Panc1 (cell line): Measurements from ENCODE around the gene HPCAL1. TPM values are rescaled to one million over a fixed set of nuclear protein-coding genes. Genes with fewer than 3 reads are reported as not detected.

ENCODE experiments used
- ATAC-seq: fragments of 200-7000 bp; cut with Tn5 transposase; 2 replicates; pipeline ENCODE4 v1.9.1; 2020; ENCODE audit warnings: mild to moderate bottlenecking, moderate library complexity
- BruUV-seq: library from RNA; stranded (reverse); fragments of 400-500 nt; replicated peaks from 2 replicates; lab custom pipeline; 2021; lab: Mats Ljungman, UMichigan
- CTCF ChIA-PET: fragments of 300-600 bp; sonication (Branson Sonifier 250); formaldehyde crosslinking; loops from one replicate; lab custom pipeline; 2022; ENCODE audit warnings: antibody characterized with exemption; lab: Charles Lee
- POLR2A ChIA-PET: fragments of 300-600 bp; sonication (Branson Sonifier 250); formaldehyde crosslinking; loops from one replicate; lab custom pipeline; 2022; ENCODE audit warnings: antibody characterized with exemption; lab: Charles Lee
- DNase-seq: peaks from one replicate; pipeline ENCODE4 v3.0.0-alpha.2; 2010; ENCODE audit warnings: low read depth, low spot score
- H3K27ac ChIP-seq: 2 replicates; pipeline ENCODE4 v1.5.1; 2011; ENCODE audit warnings: mild to moderate bottlenecking, low read length, inconsistent platforms
- H3K27me3 ChIP-seq: fragments of 200-500 bp; sonication (Bioruptor generic); 2 replicates; pipeline ENCODE4 v1.6.0; 2014; ENCODE audit warnings: low read length, inconsistent platforms; ENCODE audit not compliant: control insufficient read depth, insufficient read depth
- H3K36me3 ChIP-seq: fragments of 200-500 bp; sonication (Bioruptor generic); 2 replicates; pipeline ENCODE4 v1.5.1; 2014; ENCODE audit warnings: inconsistent platforms, mild to moderate bottlenecking, low read length, moderate library complexity; ENCODE audit not compliant: control insufficient read depth, insufficient read depth
- H3K4me1 ChIP-seq: 2 replicates; pipeline ENCODE4 v1.5.1; 2011; ENCODE audit warnings: inconsistent platforms, mild to moderate bottlenecking, low read length, moderate library complexity; ENCODE audit not compliant: control insufficient read depth, insufficient read depth
- H3K4me3 ChIP-seq, 2 experiments: 2 replicates each; pipeline ENCODE4 v1.5.1; 2011 to 2012; ENCODE audit warnings: low read depth in 2 of 2, low read length in 2 of 2, mild to moderate bottlenecking in 2 of 2, inconsistent platforms in 1 of 2, moderate library complexity in 1 of 2
- H3K9me3 ChIP-seq: fragments of 200-500 bp; sonication (Bioruptor generic); 2 replicates; pipeline ENCODE4 v1.5.1; 2014; ENCODE audit warnings: low read depth, mild to moderate bottlenecking, inconsistent platforms, low read length, moderate library complexity; ENCODE audit not compliant: control insufficient read depth, insufficient read depth
- CTCF ChIP-seq: fragments of 450-650 bp; IDR thresholded peaks from 2 replicates; pipeline ENCODE4 v1.5.1; 2017; ENCODE audit warnings: mild to moderate bottlenecking
- POLR2AphosphoS5 ChIP-seq: IDR thresholded peaks from 2 replicates; pipeline ENCODE4 v1.6.1; 2012; ENCODE audit warnings: mild to moderate bottlenecking, low read depth, low read length, moderate library complexity
- REST ChIP-seq, 2 experiments: IDR thresholded peaks; 2 replicates each; pipeline ENCODE4 v1.6.1; 2011 to 2012; ENCODE audit warnings: low read depth in 2 of 2, control low read depth in 1 of 2, low read length in 1 of 2, mild to moderate bottlenecking in 1 of 2, moderate library complexity in 1 of 2; ENCODE audit not compliant: insufficient read depth in 1 of 2
- SIN3A ChIP-seq: IDR thresholded peaks from 2 replicates; pipeline ENCODE4 v1.6.1; 2012; ENCODE audit warnings: low read depth, mild to moderate bottlenecking, low read length, moderate library complexity, borderline replicate concordance; ENCODE audit not compliant: insufficient read depth
- TCF7L2 ChIP-seq: IDR thresholded peaks from 2 replicates; pipeline ENCODE4 v1.6.1; 2011; ENCODE audit warnings: mild to moderate bottlenecking, low read depth, low read length, inconsistent platforms
- in situ Hi-C: cut with HindIII; loops from 2 replicates; pipeline ENCODE4 v1.10.0; 2016; ENCODE audit warnings: low sequenced_read_pairs, low pct_unique_long_range_greater_than_20kb
- intact Hi-C: fragments of 100-400 bp; cut with micrococcal nuclease; formaldehyde crosslinking; loops from one replicate; pipeline ENCODE4 v1.10.0; 2022; ENCODE audit not compliant: unreplicated experiment
- total RNA-seq: library from RNA; stranded (reverse); gene quantifications from one replicate; pipeline ENCODE4 v1.2.1, GENCODE V29; 2021; ENCODE audit not compliant: unreplicated experiment

Gene HPCAL1
- total RNA-seq, 1 experiment from 2014 or later, result 234 TPM

- in situ Hi-C loops (no loop called here), intact Hi-C loops (no loop called here)
- Histone ChIP-seq H3K4me1 (peaks cover 99% of the 10 kb centered on the region), H3K9me3 (no peaks in the 10 kb centered on the region), H3K27ac (peak overlapping the region; percentile 80), H3K27me3 (no peaks in the 10 kb centered on the region), H3K36me3 (no peaks in the 10 kb centered on the region), H3K4me3 (no peak overlapping the region)
- no peak for TF ChIP-seq POLR2AphosphoS5
- TF ChIP-seq CTCF, result no peak
- TF ChIP-seq REST (IDR thresholded peaks at IDR 0.05; ENCODE audit: insufficient read depth in 1 of 2, low read depth in 2 of 2, low read length in 1 of 2), result no peak
- TF ChIP-seq TCF7L2, result no peak
- TF ChIP-seq SIN3A, result no peak
- POLR2A ChIA-PET, result interaction anchor here (0.6 to 1.1 kb wide), 3 partner anchors 23 to 226 kb away, joined by 4 to 11 read pairs (median 6); no protein-coding TSS in a partner anchor
- TSS peak; percentile 65 for BruUV-seq
- ATAC-seq (peak; percentile 35), DNase-seq (no peak)
- CTCF ChIA-PET, result interaction anchor here (0.6 kb wide), 1 partner anchor 18 kb away, joined by 9 read pairs; no protein-coding TSS in a partner anchor
Measured at GRCh38 chr2:10382354-10383061, 79.8 kb downstream of the HPCAL1 start.

- H3K36me3 ChIP-seq, result no peaks in the 10 kb centered on the region
- no peaks in the 10 kb centered on the region for H3K27me3 ChIP-seq
- POLR2A ChIA-PET, result interaction anchor here (1.0 kb wide), 1 partner anchor 24 kb away, joined by 5 read pairs; no protein-coding TSS in a partner anchor
- CTCF ChIA-PET, result interaction anchor here (0.7 kb wide), 3 partner anchors 9 to 97 kb away, joined by 3 to 5 read pairs (median 3); no protein-coding TSS in a partner anchor
- ATAC-seq (no peak), DNase-seq (no peak)
- TF ChIP-seq POLR2AphosphoS5 (no peak; the same call in 1 of the 2 replicates), REST (IDR thresholded peaks at IDR 0.05; ENCODE audit: insufficient read depth in 1 of 2, low read depth in 2 of 2, low read length in 1 of 2) (no peak), TCF7L2 (no peak), SIN3A (no peak), CTCF (no peak)
- H3K27ac ChIP-seq, result peak overlapping the region; percentile 95
- in situ Hi-C loops, result no loop called here
- BruUV-seq, result no TSS peak
- no peaks in the 10 kb centered on the region for H3K9me3 ChIP-seq
- H3K4me1 ChIP-seq, result peaks cover 100% of the 10 kb centered on the region
- no peak overlapping the region for H3K4me3 ChIP-seq
- intact Hi-C loops, result no loop called here
Measured at GRCh38 chr2:10383960-10384734, 81.4 kb downstream of the HPCAL1 start.
